Keratinocyte (primary cell): ENCODE results near the gene C2orf72. TPM values are rescaled to one million over a fixed set of nuclear protein-coding genes. Genes with fewer than 3 reads are reported as not detected.

ENCODE experiments used
- DNase-seq: peaks from one replicate; pipeline ENCODE4 v3.0.0-alpha.2; 2011; ENCODE audit warnings: low read depth, missing footprints, low spot score
- FAIRE-seq: peaks from 2 replicates; lab custom pipeline; 2011; peaks lifted over from hg19 to GRCh38; lab: Jason Lieb, UNC
- H2AFZ ChIP-seq: 2 replicates; pipeline ENCODE4 v1.6.0; 2012; ENCODE audit warnings: low read length, control low read depth, inconsistent platforms; ENCODE audit not compliant: control insufficient read depth
- H3K27ac ChIP-seq: 2 replicates; pipeline ENCODE4 v1.5.1; 2011; ENCODE audit warnings: low read length; ENCODE audit not compliant: control insufficient read depth, insufficient read depth
- H3K27me3 ChIP-seq: 3 replicates; pipeline ENCODE4 v1.6.0; 2011; ENCODE audit warnings: low read length; ENCODE audit not compliant: control insufficient read depth, insufficient read depth; ENCODE audit errors: extremely low read depth
- H3K36me3 ChIP-seq, 2 experiments: 2 replicates in 1 of 2; 3 replicates in 1 of 2; pipeline ENCODE4 v1.5.1; 2011; ENCODE audit warnings: low read length in 2 of 2, mild to moderate bottlenecking in 1 of 2; ENCODE audit not compliant: control insufficient read depth in 2 of 2, insufficient read depth in 2 of 2; ENCODE audit errors: extremely low read depth in 1 of 2
- H3K4me1 ChIP-seq: 3 replicates; pipeline ENCODE4 v1.5.1; 2011; ENCODE audit warnings: low read length; ENCODE audit not compliant: control insufficient read depth, insufficient read depth; ENCODE audit errors: extremely low read depth
- H3K4me2 ChIP-seq: 3 replicates; pipeline ENCODE4 v1.6.0; 2011; ENCODE audit warnings: low read depth, low read length; ENCODE audit not compliant: control insufficient read depth, insufficient read depth; ENCODE audit errors: extremely low read depth
- H3K4me3 ChIP-seq, 3 experiments: fragments of 200-600 bp in 1 of 3; sonication (generic) in 1 of 3; 2 replicates in 2 of 3; 3 replicates in 1 of 3; pipeline ENCODE4 v1.5.1; 2011 to 2016; ENCODE audit warnings: low read length in 3 of 3, mild to moderate bottlenecking in 3 of 3, control low read depth in 2 of 3, inconsistent platforms in 1 of 3, low read depth in 1 of 3, mixed read lengths in 1 of 3, mixed run types in 1 of 3, moderate library complexity in 1 of 3; ENCODE audit not compliant: control insufficient read depth in 2 of 3, insufficient read depth in 2 of 3; ENCODE audit errors: extremely low read depth in 1 of 3
- H3K79me2 ChIP-seq: 2 replicates; pipeline ENCODE4 v1.6.0; 2012; ENCODE audit warnings: low read length; ENCODE audit not compliant: control insufficient read depth, insufficient read depth
- H3K9ac ChIP-seq: 3 replicates; pipeline ENCODE4 v1.6.0; 2011; ENCODE audit warnings: low read length; ENCODE audit not compliant: control insufficient read depth, insufficient read depth; ENCODE audit errors: extremely low read depth
- H3K9me1 ChIP-seq: 3 replicates; pipeline ENCODE4 v1.6.0; 2011; ENCODE audit warnings: low read length; ENCODE audit not compliant: control insufficient read depth, insufficient read depth; ENCODE audit errors: extremely low read depth
- H3K9me3 ChIP-seq: 2 replicates; pipeline ENCODE4 v1.5.1; 2012; ENCODE audit warnings: low read depth, low read length; ENCODE audit not compliant: control insufficient read depth
- H4K20me1 ChIP-seq: 3 replicates; pipeline ENCODE4 v1.6.0; 2011; ENCODE audit warnings: low read length; ENCODE audit not compliant: control insufficient read depth, insufficient read depth; ENCODE audit errors: extremely low read depth
- CTCF ChIP-seq, 3 experiments: IDR thresholded peaks in 1 of 3; conservative IDR thresholded peaks in 1 of 3; optimal IDR thresholded peaks in 1 of 3; 2 replicates in 2 of 3; 3 replicates in 1 of 3; pipeline versions ENCODE3 to v1.5.1; 2011; ENCODE audit warnings: low read length in 3 of 3, mild to moderate bottlenecking in 3 of 3, moderate library complexity in 2 of 3, control low read depth in 1 of 3, inconsistent platforms in 1 of 3; ENCODE audit not compliant: insufficient read depth in 2 of 3; ENCODE audit errors: extremely low read depth in 1 of 3
- EZH2 ChIP-seq: IDR thresholded peaks from one replicate; pipeline ENCODE4 v1.6.1; 2012; ENCODE audit warnings: inconsistent platforms, mild to moderate bottlenecking, low read length, moderate library complexity
- dilution Hi-C: fragments of 300-500 bp; cut with MboI; formaldehyde crosslinking; loops from one replicate; pipeline ENCODE4 v1.7.0; 2020; ENCODE audit warnings: low sequenced_read_pairs; ENCODE audit not compliant: extremely low pct_ligation_motif_present
- polyA plus RNA-seq, 5 experiments: library from polyadenylated mRNA; depleted of rRNA in 3 of 5; stranded (reverse) in 3 of 5; stranded (forward) in 1 of 5; unstranded in 1 of 5; fragments of >200 nt; gene quantifications; 1 replicate in 1 of 5; 2 replicates in 3 of 5; 3 replicates in 1 of 5; pipeline versions ENCODE4 v1.2.1 to v1.2.3, GENCODE V29; 2011 to 2012; ENCODE audit warnings: missing spikeins in 2 of 5, low read depth in 1 of 5, low replicate concordance in 1 of 5

Gene C2orf72
- polyA plus RNA-seq, 1 donor (not counting 4 experiments of a cell fraction or from before 2014, with no cell fraction given), result not detected

GRCh38 chr2:230999477-230999876, 37.8 kb upstream of the C2orf72 start:
- H3K9ac ChIP-seq, result no peak overlapping the region
- dilution Hi-C loops, result no loop called here
- TF ChIP-seq EZH2 (no peak), CTCF (optimal IDR thresholded peaks at IDR 0.05 in 1 of 3, IDR thresholded peaks at IDR 0.05 in 1 of 3, conservative IDR thresholded peaks at IDR 0.05 in 1 of 3; ENCODE audit: extremely low read depth in 1 of 3, insufficient read depth in 2 of 3, low read length in 3 of 3) (no peak)
- no peak overlapping the region for H3K27ac ChIP-seq
- no peak overlapping the region for H2AFZ ChIP-seq
- H3K4me2 ChIP-seq, result no peak overlapping the region
- no peaks in the 10 kb centered on the region for H3K4me1 ChIP-seq
- peaks cover 25% of the 10 kb centered on the region for H3K27me3 ChIP-seq
- FAIRE-seq (no peak), DNase-seq (no peak)
- no peaks in the 10 kb centered on the region for H3K36me3 ChIP-seq
- no peak overlapping the region for H3K4me3 ChIP-seq
- H4K20me1 ChIP-seq, result no peaks in the 10 kb centered on the region
- H3K79me2 ChIP-seq, result no peaks in the 10 kb centered on the region
- H3K9me1 ChIP-seq, result no peaks in the 10 kb centered on the region
- no peaks in the 10 kb centered on the region for H3K9me3 ChIP-seq

- H3K36me3 ChIP-seq, result no peaks in the 10 kb centered on the region
- no peaks in the 10 kb centered on the region for H3K4me1 ChIP-seq
- H2AFZ ChIP-seq, result no peak overlapping the region
- H3K9me3 ChIP-seq, result peaks cover under 1% of the 10 kb centered on the region
- H3K4me3 ChIP-seq, result no peak overlapping the region
- DNase-seq (no peak), FAIRE-seq (no peak)
- TF ChIP-seq CTCF (optimal IDR thresholded peaks at IDR 0.05 in 1 of 3, IDR thresholded peaks at IDR 0.05 in 1 of 3, conservative IDR thresholded peaks at IDR 0.05 in 1 of 3; ENCODE audit: extremely low read depth in 1 of 3, insufficient read depth in 2 of 3, low read length in 3 of 3) (no peak), EZH2 (no peak)
- H3K9me1 ChIP-seq, result no peaks in the 10 kb centered on the region
- dilution Hi-C loops, result no loop called here
- H3K27ac ChIP-seq, result no peak overlapping the region
- no peaks in the 10 kb centered on the region for H4K20me1 ChIP-seq
- peaks cover 25% of the 10 kb centered on the region for H3K27me3 ChIP-seq
- H3K79me2 ChIP-seq, result no peaks in the 10 kb centered on the region
- H3K4me2 ChIP-seq, result no peak overlapping the region
- no peak overlapping the region for H3K9ac ChIP-seq
Measured at GRCh38 chr2:231000211-231000904, 37.0 kb upstream of the C2orf72 start.
